ENCODE data around the gene PPT2. TPM values are rescaled to one million over a fixed set of nuclear protein-coding genes. Genes with fewer than 3 reads are reported as not detected.

Gene PPT2
- total and polyA plus RNA-seq, 2 of the 13 experiments (the other 11 are each of a cell fraction or from before 2014, with no cell fraction given) = 39.2 to 61.8 TPM

DNA sequence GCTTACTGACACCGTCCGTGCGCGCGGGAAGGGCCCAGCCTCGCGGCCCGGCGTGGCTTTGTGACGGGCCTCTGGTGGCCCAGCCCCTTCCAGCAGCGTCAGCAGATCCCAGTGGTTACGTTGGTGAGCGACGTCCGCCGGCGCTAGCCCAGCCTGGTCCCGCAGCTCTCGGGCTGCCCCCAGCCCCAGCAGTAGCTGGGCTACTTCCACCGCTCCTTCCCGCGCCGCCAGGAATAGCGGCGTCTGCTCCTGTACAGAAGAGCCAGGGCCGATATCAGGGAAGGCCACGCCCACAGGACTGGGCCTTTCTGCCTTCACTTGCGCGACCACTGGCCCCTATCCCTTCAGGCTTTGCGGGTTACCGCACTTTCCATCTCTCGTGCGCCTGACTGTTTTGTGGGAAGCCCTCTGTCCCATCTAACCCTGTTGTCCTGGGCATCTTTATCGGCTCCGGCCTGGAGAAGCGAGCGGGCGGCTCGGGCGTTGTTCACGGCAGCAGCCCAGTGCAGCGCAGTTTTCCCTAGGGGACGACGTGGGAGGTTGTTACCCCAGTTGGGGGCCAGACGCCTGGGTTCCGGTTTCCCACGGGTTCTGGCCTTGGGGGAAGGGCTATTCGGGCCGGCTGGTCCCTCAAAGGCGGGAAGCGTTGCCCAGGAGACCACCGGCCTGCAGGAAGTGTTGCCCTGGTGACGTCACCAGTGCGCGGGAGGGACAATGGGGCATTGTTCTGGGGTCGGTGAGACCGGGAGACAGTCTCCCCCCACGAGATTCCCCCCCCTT, 42.2 kb downstream of the PPT2 start (continued):
- TF ChIP-seq KDM6A (CRISPR knock-in tag; IDR thresholded peaks at IDR 0.05; ENCODE audit: low read depth) = no peak; the same call in 1 of the 2 replicates
- 0 out of 2 replicates have a peak, but pooled peaks have one; percentile 44 for TF ChIP-seq ZNF143 (CRISPR knock-in tag; IDR thresholded peaks at IDR 0.05)
- peak; percentile 14; the same call in 1 of the 2 replicates for TF ChIP-seq CHD2 (IDR thresholded peaks at IDR 0.05; ENCODE audit: low read depth, low read length)
- 0 out of 2 replicates have a peak, but pooled peaks have one; percentile 40 for TF ChIP-seq DNMT1 (CRISPR knock-in tag; IDR thresholded peaks at IDR 0.05)
- peak; percentile 91 for TF ChIP-seq ZBTB20 (CRISPR knock-in tag; IDR thresholded peaks at IDR 0.05; ENCODE audit: borderline replicate concordance, low read depth)
- TF ChIP-seq TAF15 (IDR thresholded peaks at IDR 0.05; ENCODE audit: low read depth, low read length, poor library complexity, severe bottlenecking) = peak; percentile 62
- TF ChIP-seq HNRNPLL (IDR thresholded peaks at IDR 0.05; ENCODE audit: low read depth, low read length, poor library complexity, severe bottlenecking) = peak; percentile 81
- TF ChIP-seq ETV5 (CRISPR knock-in tag; IDR thresholded peaks at IDR 0.05; ENCODE audit: borderline replicate concordance) = peak; percentile 77
- TF ChIP-seq DR1 (CRISPR knock-in tag; IDR thresholded peaks at IDR 0.05) = peak; percentile 24; the same call in 1 of the 2 replicates
- peak; percentile 93 for TF ChIP-seq CREM (IDR thresholded peaks at IDR 0.05)
- TF ChIP-seq CREM (CRISPR knock-in tag; IDR thresholded peaks at IDR 0.05) = peak; percentile 71
- TF ChIP-seq ZNF839 (CRISPR knock-in tag; IDR thresholded peaks at IDR 0.05; ENCODE audit: borderline replicate concordance) = 0 out of 2 replicates have a peak, but pooled peaks have one; percentile 4
- TF ChIP-seq, protein P1, sequence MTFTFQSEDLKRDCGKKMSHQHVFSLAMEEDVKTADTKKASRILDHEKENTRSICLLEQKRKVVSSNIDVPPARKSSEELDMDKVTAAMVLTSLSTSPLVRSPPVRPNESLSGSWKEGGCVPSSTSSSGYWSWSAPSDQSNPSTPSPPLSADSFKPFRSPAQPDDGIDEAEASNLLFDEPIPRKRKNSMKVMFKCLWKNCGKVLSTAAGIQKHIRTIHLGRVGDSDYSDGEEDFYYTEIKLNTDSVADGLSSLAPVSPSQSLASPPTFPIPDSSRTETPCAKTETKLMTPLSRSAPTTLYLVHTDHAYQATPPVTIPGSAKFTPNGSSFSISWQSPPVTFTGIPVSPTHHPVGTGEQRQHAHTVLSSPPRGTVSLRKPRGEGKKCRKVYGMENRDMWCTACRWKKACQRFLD (CRISPR knock-in tag; IDR thresholded peaks at IDR 0.05; ENCODE audit: borderline replicate concordance) = 0 out of 2 replicates have a peak, but pooled peaks have one; percentile 52
- TF ChIP-seq ZNF12 (CRISPR knock-in tag; IDR thresholded peaks at IDR 0.05) = no peak
- TF ChIP-seq, protein P2, sequence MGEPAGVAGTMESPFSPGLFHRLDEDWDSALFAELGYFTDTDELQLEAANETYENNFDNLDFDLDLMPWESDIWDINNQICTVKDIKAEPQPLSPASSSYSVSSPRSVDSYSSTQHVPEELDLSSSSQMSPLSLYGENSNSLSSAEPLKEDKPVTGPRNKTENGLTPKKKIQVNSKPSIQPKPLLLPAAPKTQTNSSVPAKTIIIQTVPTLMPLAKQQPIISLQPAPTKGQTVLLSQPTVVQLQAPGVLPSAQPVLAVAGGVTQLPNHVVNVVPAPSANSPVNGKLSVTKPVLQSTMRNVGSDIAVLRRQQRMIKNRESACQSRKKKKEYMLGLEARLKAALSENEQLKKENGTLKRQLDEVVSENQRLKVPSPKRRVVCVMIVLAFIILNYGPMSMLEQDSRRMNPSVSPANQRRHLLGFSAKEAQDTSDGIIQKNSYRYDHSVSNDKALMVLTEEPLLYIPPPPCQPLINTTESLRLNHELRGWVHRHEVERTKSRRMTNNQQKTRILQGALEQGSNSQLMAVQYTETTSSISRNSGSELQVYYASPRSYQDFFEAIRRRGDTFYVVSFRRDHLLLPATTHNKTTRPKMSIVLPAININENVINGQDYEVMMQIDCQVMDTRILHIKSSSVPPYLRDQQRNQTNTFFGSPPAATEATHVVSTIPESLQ (CRISPR knock-in tag; conservative IDR thresholded peaks at IDR 0.05) = no peak
- TF ChIP-seq MEF2D (CRISPR knock-in tag; IDR thresholded peaks at IDR 0.05) = peak; percentile 78; the same call in 1 of the 2 replicates
- peak; percentile 93; the same call in 1 of the 2 replicates for TF ChIP-seq ZNF83 (CRISPR knock-in tag; IDR thresholded peaks at IDR 0.05; ENCODE audit: borderline replicate concordance)
- TF ChIP-seq, protein P3, sequence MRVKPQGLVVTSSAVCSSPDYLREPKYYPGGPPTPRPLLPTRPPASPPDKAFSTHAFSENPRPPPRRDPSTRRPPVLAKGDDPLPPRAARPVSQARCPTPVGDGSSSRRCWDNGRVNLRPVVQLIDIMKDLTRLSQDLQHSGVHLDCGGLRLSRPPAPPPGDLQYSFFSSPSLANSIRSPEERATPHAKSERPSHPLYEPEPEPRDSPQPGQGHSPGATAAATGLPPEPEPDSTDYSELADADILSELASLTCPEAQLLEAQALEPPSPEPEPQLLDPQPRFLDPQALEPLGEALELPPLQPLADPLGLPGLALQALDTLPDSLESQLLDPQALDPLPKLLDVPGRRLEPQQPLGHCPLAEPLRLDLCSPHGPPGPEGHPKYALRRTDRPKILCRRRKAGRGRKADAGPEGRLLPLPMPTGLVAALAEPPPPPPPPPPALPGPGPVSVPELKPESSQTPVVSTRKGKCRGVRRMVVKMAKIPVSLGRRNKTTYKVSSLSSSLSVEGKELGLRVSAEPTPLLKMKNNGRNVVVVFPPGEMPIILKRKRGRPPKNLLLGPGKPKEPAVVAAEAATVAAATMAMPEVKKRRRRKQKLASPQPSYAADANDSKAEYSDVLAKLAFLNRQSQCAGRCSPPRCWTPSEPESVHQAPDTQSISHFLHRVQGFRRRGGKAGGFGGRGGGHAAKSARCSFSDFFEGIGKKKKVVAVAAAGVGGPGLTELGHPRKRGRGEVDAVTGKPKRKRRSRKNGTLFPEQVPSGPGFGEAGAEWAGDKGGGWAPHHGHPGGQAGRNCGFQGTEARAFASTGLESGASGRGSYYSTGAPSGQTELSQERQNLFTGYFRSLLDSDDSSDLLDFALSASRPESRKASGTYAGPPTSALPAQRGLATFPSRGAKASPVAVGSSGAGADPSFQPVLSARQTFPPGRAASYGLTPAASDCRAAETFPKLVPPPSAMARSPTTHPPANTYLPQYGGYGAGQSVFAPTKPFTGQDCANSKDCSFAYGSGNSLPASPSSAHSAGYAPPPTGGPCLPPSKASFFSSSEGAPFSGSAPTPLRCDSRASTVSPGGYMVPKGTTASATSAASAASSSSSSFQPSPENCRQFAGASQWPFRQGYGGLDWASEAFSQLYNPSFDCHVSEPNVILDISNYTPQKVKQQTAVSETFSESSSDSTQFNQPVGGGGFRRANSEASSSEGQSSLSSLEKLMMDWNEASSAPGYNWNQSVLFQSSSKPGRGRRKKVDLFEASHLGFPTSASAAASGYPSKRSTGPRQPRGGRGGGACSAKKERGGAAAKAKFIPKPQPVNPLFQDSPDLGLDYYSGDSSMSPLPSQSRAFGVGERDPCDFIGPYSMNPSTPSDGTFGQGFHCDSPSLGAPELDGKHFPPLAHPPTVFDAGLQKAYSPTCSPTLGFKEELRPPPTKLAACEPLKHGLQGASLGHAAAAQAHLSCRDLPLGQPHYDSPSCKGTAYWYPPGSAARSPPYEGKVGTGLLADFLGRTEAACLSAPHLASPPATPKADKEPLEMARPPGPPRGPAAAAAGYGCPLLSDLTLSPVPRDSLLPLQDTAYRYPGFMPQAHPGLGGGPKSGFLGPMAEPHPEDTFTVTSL (CRISPR knock-in tag; IDR thresholded peaks at IDR 0.05; ENCODE audit: borderline replicate concordance) = 0 out of 2 replicates have a peak, but pooled peaks have one; percentile 58
- TF ChIP-seq, protein P4, sequence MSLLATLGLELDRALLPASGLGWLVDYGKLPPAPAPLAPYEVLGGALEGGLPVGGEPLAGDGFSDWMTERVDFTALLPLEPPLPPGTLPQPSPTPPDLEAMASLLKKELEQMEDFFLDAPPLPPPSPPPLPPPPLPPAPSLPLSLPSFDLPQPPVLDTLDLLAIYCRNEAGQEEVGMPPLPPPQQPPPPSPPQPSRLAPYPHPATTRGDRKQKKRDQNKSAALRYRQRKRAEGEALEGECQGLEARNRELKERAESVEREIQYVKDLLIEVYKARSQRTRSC (CRISPR knock-in tag; IDR thresholded peaks at IDR 0.05; ENCODE audit: low read depth) = peak; percentile 48; the same call in 1 of the 2 replicates
